ENCODE measurements around the gene SUPT20HL1.
"Not testable (repeated sequence)": the region's sequence is repeated elsewhere in the genome, so short reads cannot be mapped to it uniquely, and the experiment has no call there.

- not testable (repeated sequence) for TF ChIP-seq CTCF (IDR thresholded peaks at IDR 0.05); ZFX (IDR thresholded peaks at IDR 0.05; ENCODE audit: borderline replicate concordance)
These were observed 6.4 kb downstream of the SUPT20HL1 start for GRCh38 chrX:24366762-24367400.

Data from 22Rv1 (cell line).